Measurements from ENCODE around the gene NBEA. TPM values are rescaled to one million over a fixed set of nuclear protein-coding genes. Genes with fewer than 3 reads are reported as not detected.
"Not testable (repeated sequence)": the region's sequence is repeated elsewhere in the genome, so short reads cannot be mapped to it uniquely, and the experiment has no call there.

The NBEA gene
- total RNA-seq, 1 experiment from 2014 or later, result 1.6 TPM

DNA sequence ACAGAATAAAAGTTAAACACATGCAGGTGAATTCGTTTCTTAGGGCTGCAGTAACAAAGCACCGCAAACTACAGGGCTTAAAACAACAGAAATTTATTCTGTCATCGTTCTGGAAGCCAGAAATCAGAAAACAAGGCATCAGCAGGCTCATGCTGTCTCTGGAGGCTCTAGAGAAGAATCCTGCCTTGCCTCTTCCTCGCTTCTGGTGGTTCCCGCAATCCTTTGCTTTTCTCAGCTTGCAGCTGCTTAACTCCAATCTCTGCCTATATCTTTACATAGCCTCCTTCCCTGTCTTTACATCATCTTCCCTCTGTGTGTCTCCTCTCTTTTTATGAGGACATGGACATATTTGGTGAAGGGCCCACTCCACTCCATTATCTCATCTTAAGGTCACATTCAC is 6.2 kb upstream of the NBEA start:
- Histone ChIP-seq H3K27me3 (replicated peaks) (0 out of 2 replicates have a peak, but pooled peaks cover 2% of the 10 kb centered on the region), H3K9me3 (replicated peaks) (no peaks in the 10 kb centered on the region), H3K36me3 (no peaks in the 10 kb centered on the region), H3K27ac (no peak overlapping the region), H3K4me3 (no peak overlapping the region), H3K4me1 (replicated peaks) (no peaks in the 10 kb centered on the region)
- no peak for DNase-seq (ENCODE audit: low read depth in 1 of 2, low spot score in 2 of 2)

GRCh38 chr13:34939771-34940170 is 2.3 kb upstream of the NBEA start:
- H3K27ac ChIP-seq, result no peak overlapping the region
- H3K36me3 ChIP-seq, result peaks cover 4% of the 10 kb centered on the region
- H3K4me1 ChIP-seq (replicated peaks), result no peaks in the 10 kb centered on the region
- DNase-seq (ENCODE audit: low read depth in 1 of 2, low spot score in 2 of 2), result no peak
- H3K9me3 ChIP-seq (replicated peaks), result no peaks in the 10 kb centered on the region
- H3K27me3 ChIP-seq (replicated peaks), result 0 out of 2 replicates have a peak, but pooled peaks cover 6% of the 10 kb centered on the region
- H3K4me3 ChIP-seq, result no peak overlapping the region

DNA sequence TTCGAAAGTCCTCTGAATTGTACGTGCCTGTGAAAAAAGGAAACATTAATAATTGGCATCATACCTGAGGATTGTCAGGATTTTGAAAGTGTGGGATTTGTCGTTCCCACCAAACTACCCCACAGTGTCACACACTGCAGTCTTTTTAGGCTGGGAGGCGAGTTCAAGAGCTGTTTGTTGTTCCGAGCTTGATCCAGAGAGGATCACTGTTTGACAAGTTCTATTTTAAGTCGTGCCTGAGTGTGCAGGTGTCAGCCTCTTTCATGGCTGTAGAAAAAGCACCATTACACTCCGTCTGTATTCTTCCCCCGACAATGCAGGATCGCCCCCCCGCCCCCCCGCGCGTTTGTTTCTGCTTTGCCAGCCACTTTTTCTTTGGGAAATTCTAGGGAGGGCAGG is 635 bp upstream of the NBEA start:
- Histone ChIP-seq H3K27me3 (replicated peaks) (0 out of 2 replicates have a peak, but pooled peaks cover 6% of the 10 kb centered on the region), H3K9me3 (replicated peaks) (no peaks in the 10 kb centered on the region), H3K27ac (no peak overlapping the region), H3K4me3 (peak overlapping the region; percentile 89; the same call in 1 of the 2 replicates), H3K36me3 (peaks cover 4% of the 10 kb centered on the region), H3K4me1 (replicated peaks) (no peaks in the 10 kb centered on the region)
- DNase-seq (ENCODE audit: low read depth in 1 of 2, low spot score in 2 of 2), result no peak

DNA sequence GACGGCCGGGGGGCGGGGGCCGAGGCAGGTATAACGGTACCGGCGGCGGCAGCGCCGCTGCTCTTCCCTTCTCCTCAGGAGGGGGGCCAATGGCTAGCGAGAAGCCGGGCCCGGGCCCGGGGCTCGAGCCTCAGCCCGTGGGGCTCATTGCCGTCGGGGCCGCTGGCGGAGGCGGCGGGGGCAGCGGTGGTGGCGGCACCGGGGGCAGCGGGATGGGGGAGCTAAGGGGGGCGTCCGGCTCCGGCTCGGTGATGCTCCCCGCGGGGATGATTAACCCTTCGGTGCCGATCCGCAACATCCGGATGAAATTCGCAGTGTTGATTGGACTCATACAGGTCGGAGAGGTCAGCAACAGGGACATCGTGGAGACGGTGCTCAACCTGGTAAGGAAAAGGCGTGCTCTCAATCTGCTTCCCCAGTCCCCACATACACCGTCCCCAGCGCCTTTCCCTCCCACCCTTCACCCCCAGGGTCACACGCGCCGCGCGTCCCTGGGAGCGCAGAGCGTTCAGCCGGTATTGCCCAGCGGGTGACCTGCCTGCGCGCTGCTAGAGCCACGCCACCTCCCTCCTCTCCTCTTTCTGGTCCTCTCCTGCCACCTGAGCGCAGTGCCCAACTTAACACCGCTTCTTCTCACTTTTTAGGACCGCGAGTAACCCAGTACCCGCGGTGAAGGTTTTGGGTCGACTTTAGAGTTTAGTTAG is 814 bp downstream of the NBEA start:
- Histone ChIP-seq H3K27me3 (replicated peaks) (0 out of 2 replicates have a peak, but pooled peaks cover 6% of the 10 kb centered on the region), H3K4me1 (replicated peaks) (no peaks in the 10 kb centered on the region), H3K9me3 (replicated peaks) (no peaks in the 10 kb centered on the region), H3K4me3 (peak overlapping the region; percentile 89), H3K27ac (no peak overlapping the region), H3K36me3 (peaks cover 4% of the 10 kb centered on the region)
- no peak for DNase-seq (ENCODE audit: low read depth in 1 of 2, low spot score in 2 of 2)

GRCh38 chr13:34943436-34944273 is 1.6 kb downstream of the NBEA start:
- Histone ChIP-seq H3K27ac (no peak overlapping the region), H3K27me3 (replicated peaks) (0 out of 2 replicates have a peak, but pooled peaks cover 6% of the 10 kb centered on the region), H3K4me1 (replicated peaks) (no peaks in the 10 kb centered on the region), H3K36me3 (peaks cover 4% of the 10 kb centered on the region), H3K9me3 (replicated peaks) (no peaks in the 10 kb centered on the region), H3K4me3 (no peak overlapping the region)
- DNase-seq (ENCODE audit: low read depth in 1 of 2, low spot score in 2 of 2), result no peak

DNA sequence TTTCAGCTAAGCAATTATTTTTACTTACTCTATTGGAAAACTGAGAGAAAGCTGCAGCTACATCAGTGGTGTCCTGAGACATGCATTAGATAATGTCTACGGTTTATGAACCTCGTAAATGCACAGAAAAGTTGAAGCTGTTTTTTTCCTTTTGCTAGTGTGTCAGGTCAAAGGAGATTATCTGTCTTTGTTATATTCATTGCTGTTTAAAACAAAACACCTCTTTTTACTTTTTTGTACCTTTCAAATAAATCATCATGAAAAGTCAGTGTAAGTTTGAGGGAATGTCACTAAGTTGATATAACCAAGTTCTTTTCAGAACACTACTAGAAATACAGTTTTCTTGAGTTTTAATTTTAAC is 2.2 kb downstream of the NBEA start:
- peaks cover 4% of the 10 kb centered on the region for H3K36me3 ChIP-seq
- no peak overlapping the region for H3K27ac ChIP-seq
- H3K4me3 ChIP-seq, result no peak overlapping the region

GRCh38 chr13:34944751-34945150 is 2.7 kb downstream of the NBEA start:
- H3K36me3 ChIP-seq, result peaks cover 4% of the 10 kb centered on the region
- H3K9me3 ChIP-seq (replicated peaks), result no peaks in the 10 kb centered on the region
- DNase-seq (ENCODE audit: low read depth in 1 of 2, low spot score in 2 of 2), result no peak
- 0 out of 2 replicates have a peak, but pooled peaks cover 6% of the 10 kb centered on the region for H3K27me3 ChIP-seq (replicated peaks)
- no peaks in the 10 kb centered on the region for H3K4me1 ChIP-seq (replicated peaks)
- no peak overlapping the region for H3K27ac ChIP-seq
- H3K4me3 ChIP-seq, result no peak overlapping the region

More for the DNA sequence above, 2.2 kb downstream of the NBEA start:
- no peaks in the 10 kb centered on the region for H3K9me3 ChIP-seq (replicated peaks)
- 0 out of 2 replicates have a peak, but pooled peaks cover 6% of the 10 kb centered on the region for H3K27me3 ChIP-seq (replicated peaks)
- DNase-seq (ENCODE audit: low read depth in 1 of 2, low spot score in 2 of 2), result no peak
- H3K4me1 ChIP-seq (replicated peaks), result no peaks in the 10 kb centered on the region

GRCh38 chr13:34951528-34951927 is 9.5 kb downstream of the NBEA start:
- H3K27me3 ChIP-seq (replicated peaks), result no peaks in the 10 kb centered on the region
- no peaks in the 10 kb centered on the region for H3K9me3 ChIP-seq (replicated peaks)
- H3K4me3 ChIP-seq, result no peak overlapping the region
- H3K4me1 ChIP-seq (replicated peaks), result no peaks in the 10 kb centered on the region
- no peak overlapping the region for H3K27ac ChIP-seq
- no peaks in the 10 kb centered on the region for H3K36me3 ChIP-seq
- DNase-seq (ENCODE audit: low read depth in 1 of 2, low spot score in 2 of 2), result no peak

- Histone ChIP-seq H3K9me3 (replicated peaks) (no peaks in the 10 kb centered on the region), H3K4me1 (replicated peaks) (no peaks in the 10 kb centered on the region), H3K27me3 (replicated peaks) (no peaks in the 10 kb centered on the region), H3K36me3 (no peaks in the 10 kb centered on the region), H3K4me3 (no peak overlapping the region), H3K27ac (no peak overlapping the region)
- no peak for DNase-seq (ENCODE audit: low read depth in 1 of 2, low spot score in 2 of 2)
Observed at GRCh38 chr13:34959489-34959888, 17.4 kb downstream of the NBEA start.

GRCh38 chr13:34964558-34964957 is 22.5 kb downstream of the NBEA start:
- Histone ChIP-seq H3K4me1 (replicated peaks) (no peaks in the 10 kb centered on the region), H3K27me3 (replicated peaks) (no peaks in the 10 kb centered on the region), H3K9me3 (replicated peaks) (no peaks in the 10 kb centered on the region), H3K4me3 (no peak overlapping the region), H3K27ac (no peak overlapping the region), H3K36me3 (no peaks in the 10 kb centered on the region)
- no peak for DNase-seq (ENCODE audit: low read depth in 1 of 2, low spot score in 2 of 2)

- Histone ChIP-seq H3K27ac (no peak overlapping the region), H3K27me3 (replicated peaks) (no peaks in the 10 kb centered on the region), H3K36me3 (no peaks in the 10 kb centered on the region), H3K9me3 (replicated peaks) (no peaks in the 10 kb centered on the region), H3K4me3 (no peak overlapping the region), H3K4me1 (replicated peaks) (no peaks in the 10 kb centered on the region)
- no peak for DNase-seq (ENCODE audit: low read depth in 1 of 2, low spot score in 2 of 2)
Observed at GRCh38 chr13:34967851-34968562, 25.9 kb downstream of the NBEA start.

- not testable (repeated sequence) for H3K9me3 ChIP-seq (replicated peaks); H3K27me3 ChIP-seq (replicated peaks); H3K4me1 ChIP-seq (replicated peaks); DNase-seq (ENCODE audit: low read depth in 1 of 2, low spot score in 2 of 2); H3K27ac ChIP-seq; H3K36me3 ChIP-seq; H3K4me3 ChIP-seq
Observed at GRCh38 chr13:34969539-34969938, 27.5 kb downstream of the NBEA start.

- H3K4me1 ChIP-seq (replicated peaks), result no peaks in the 10 kb centered on the region
- no peaks in the 10 kb centered on the region for H3K9me3 ChIP-seq (replicated peaks)
- no peaks in the 10 kb centered on the region for H3K36me3 ChIP-seq
- H3K4me3 ChIP-seq, result no peak overlapping the region
- no peaks in the 10 kb centered on the region for H3K27me3 ChIP-seq (replicated peaks)
- H3K27ac ChIP-seq, result no peak overlapping the region
- DNase-seq (ENCODE audit: low read depth in 1 of 2, low spot score in 2 of 2), result no peak
Observed at GRCh38 chr13:34970961-34971360, 28.9 kb downstream of the NBEA start.

- Histone ChIP-seq H3K9me3 (replicated peaks) (no peaks in the 10 kb centered on the region), H3K36me3 (no peaks in the 10 kb centered on the region), H3K27ac (no peak overlapping the region), H3K4me3 (no peak overlapping the region), H3K27me3 (replicated peaks) (no peaks in the 10 kb centered on the region), H3K4me1 (replicated peaks) (no peaks in the 10 kb centered on the region)
- DNase-seq (ENCODE audit: low read depth in 1 of 2, low spot score in 2 of 2), result no peak
Observed at GRCh38 chr13:34971473-34971872, 29.4 kb downstream of the NBEA start.

Data from SJSA1 (cell line).